ENCODE measurements around the gene LIMCH1. TPM values are rescaled to one million over a fixed set of nuclear protein-coding genes. Genes with fewer than 3 reads are reported as not detected.
A peak's percentile ranks its signal among the peaks of the same experiment; 100 is the strongest.

The LIMCH1 gene
- total RNA-seq, 1 donor from 2014 or later: 87.2 TPM

- H3K27ac ChIP-seq (ENCODE audit: low read depth, low read length): no peak overlapping the region
- H3K36me3 ChIP-seq (ENCODE audit: control insufficient read depth in 3 of 3, insufficient read depth in 3 of 3, low read length in 3 of 3): no peaks in the 10 kb centered on the region
- H3K4me3 ChIP-seq (ENCODE audit: low read length in 3 of 3): no peak overlapping the region
- H3K4me1 ChIP-seq (ENCODE audit: control insufficient read depth in 3 of 3, insufficient read depth in 3 of 3, low read length in 3 of 3): peaks cover 3 to 25% (median 10%) of the 10 kb centered on the region in 3 donors
- no peaks in the 10 kb centered on the region for H3K27me3 ChIP-seq (ENCODE audit: control insufficient read depth in 3 of 3, insufficient read depth in 3 of 3, low read length in 3 of 3)
- no peak overlapping the region for H3K9ac ChIP-seq (ENCODE audit: low read depth in 1 of 3, low read length in 3 of 3)
- H3K9me3 ChIP-seq (ENCODE audit: control insufficient read depth in 3 of 3, low read length in 3 of 3): no peaks in the 10 kb centered on the region
Observed at GRCh38 chr4:41556526-41556925, 18.6 kb downstream of the LIMCH1 start.

DNA sequence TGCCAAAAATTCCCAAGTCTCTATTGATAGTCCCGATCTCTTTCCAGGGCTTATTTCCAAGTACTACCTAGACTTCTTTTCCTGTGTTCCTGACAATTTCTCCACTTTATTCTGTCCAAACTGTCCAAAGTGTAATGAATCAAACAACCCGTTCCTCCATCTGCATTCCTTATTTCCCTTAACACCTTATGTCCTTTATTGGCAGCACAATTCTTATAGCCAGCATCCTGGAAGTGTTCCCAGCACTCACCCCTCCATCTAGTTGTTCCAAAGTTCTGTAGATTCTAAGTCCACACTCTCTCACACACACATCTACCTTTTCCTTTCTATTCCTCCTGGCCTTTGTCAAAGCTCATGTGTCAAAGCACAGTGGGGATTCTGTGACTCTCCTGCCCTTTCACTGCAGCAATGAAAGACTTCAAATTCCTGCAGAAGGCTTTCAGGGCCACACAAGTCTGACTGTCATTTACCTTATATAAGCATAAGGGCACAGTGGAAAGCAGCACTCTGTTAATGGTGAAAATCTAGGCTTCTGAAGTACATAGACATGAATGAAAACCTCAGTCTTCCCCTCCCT lies 22.1 kb downstream of the LIMCH1 start:
- H3K36me3 ChIP-seq (ENCODE audit: control insufficient read depth in 3 of 3, insufficient read depth in 3 of 3, low read length in 3 of 3): no peaks in the 10 kb centered on the region
- H3K27ac ChIP-seq (ENCODE audit: low read depth, low read length): no peak overlapping the region
- H3K9ac ChIP-seq (ENCODE audit: low read depth in 1 of 3, low read length in 3 of 3): no peak overlapping the region
- H3K4me1 ChIP-seq (ENCODE audit: control insufficient read depth in 3 of 3, insufficient read depth in 3 of 3, low read length in 3 of 3): peaks cover 7 to 37% (median 17%) of the 10 kb centered on the region in 3 donors
- no peaks in the 10 kb centered on the region for H3K27me3 ChIP-seq (ENCODE audit: control insufficient read depth in 3 of 3, insufficient read depth in 3 of 3, low read length in 3 of 3)
- no peaks in the 10 kb centered on the region for H3K9me3 ChIP-seq (ENCODE audit: control insufficient read depth in 3 of 3, low read length in 3 of 3)
- no peak overlapping the region for H3K4me3 ChIP-seq (ENCODE audit: low read length in 3 of 3)

DNA sequence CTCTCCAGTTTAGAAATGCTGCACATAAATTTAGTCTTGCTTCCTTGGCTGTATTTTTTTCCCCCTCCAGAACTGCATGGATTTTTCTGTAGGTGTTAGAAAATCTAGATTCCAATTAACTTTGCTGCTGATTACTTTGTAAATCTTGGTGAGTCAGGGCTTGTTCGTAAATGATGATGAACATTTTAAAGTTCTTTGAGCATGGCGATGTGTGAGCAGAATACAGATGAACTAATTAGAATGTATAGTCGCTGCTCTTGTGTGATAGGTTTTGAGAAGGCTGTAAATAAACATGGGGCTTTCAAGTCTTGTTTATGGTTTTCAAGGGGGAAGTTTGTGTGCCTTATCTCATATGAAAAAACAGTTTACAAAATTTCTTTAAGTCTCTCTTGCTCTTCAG lies 23.3 kb downstream of the LIMCH1 start:
- no peak overlapping the region for H3K9ac ChIP-seq (ENCODE audit: low read depth in 1 of 3, low read length in 3 of 3)
- peaks cover 10 to 46% (median 21%) of the 10 kb centered on the region in 3 donors for H3K4me1 ChIP-seq (ENCODE audit: control insufficient read depth in 3 of 3, insufficient read depth in 3 of 3, low read length in 3 of 3)
- H3K9me3 ChIP-seq (ENCODE audit: control insufficient read depth in 3 of 3, low read length in 3 of 3): no peaks in the 10 kb centered on the region
- no peaks in the 10 kb centered on the region for H3K27me3 ChIP-seq (ENCODE audit: control insufficient read depth in 3 of 3, insufficient read depth in 3 of 3, low read length in 3 of 3)
- H3K36me3 ChIP-seq (ENCODE audit: control insufficient read depth in 3 of 3, insufficient read depth in 3 of 3, low read length in 3 of 3): no peaks in the 10 kb centered on the region
- H3K4me3 ChIP-seq (ENCODE audit: low read length in 3 of 3): no peak overlapping the region
- peak overlapping the region; percentile 12 for H3K27ac ChIP-seq (ENCODE audit: low read depth, low read length)

- Histone ChIP-seq H3K27me3 (ENCODE audit: control insufficient read depth in 3 of 3, insufficient read depth in 3 of 3, low read length in 3 of 3) (no peaks in the 10 kb centered on the region), H3K4me1 (ENCODE audit: control insufficient read depth in 3 of 3, insufficient read depth in 3 of 3, low read length in 3 of 3) (peaks cover 36 to 65% (median 51%) of the 10 kb centered on the region in 3 donors), H3K9ac (ENCODE audit: low read depth in 1 of 3, low read length in 3 of 3) (no peak overlapping the region), H3K4me3 (ENCODE audit: low read length in 3 of 3) (no peak overlapping the region), H3K9me3 (ENCODE audit: control insufficient read depth in 3 of 3, low read length in 3 of 3) (no peaks in the 10 kb centered on the region), H3K27ac (ENCODE audit: low read depth, low read length) (no peak overlapping the region), H3K36me3 (ENCODE audit: control insufficient read depth in 3 of 3, insufficient read depth in 3 of 3, low read length in 3 of 3) (no peaks in the 10 kb centered on the region)
Observed at GRCh38 chr4:41567186-41567585, 29.2 kb downstream of the LIMCH1 start.

DNA sequence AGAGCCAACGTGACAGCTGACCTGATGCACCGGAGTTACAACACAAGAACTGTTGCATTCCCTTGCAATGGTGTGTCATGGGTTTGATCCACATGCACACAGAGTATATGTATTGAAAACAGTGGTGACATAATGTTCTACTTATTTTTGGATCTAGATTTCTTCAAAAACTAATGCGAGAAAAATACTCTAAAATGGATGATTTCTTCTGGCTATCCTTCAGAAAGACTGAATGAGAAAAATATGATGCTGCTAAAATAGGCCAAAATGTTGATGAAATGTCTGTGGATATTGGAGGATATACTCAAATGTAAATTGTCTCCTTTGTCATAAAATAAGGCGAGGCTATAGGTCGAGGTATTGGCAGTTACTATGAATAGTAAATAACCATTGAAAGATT lies 30.4 kb downstream of the LIMCH1 start:
- Histone ChIP-seq H3K4me3 (ENCODE audit: low read length in 3 of 3) (no peak overlapping the region), H3K4me1 (ENCODE audit: control insufficient read depth in 3 of 3, insufficient read depth in 3 of 3, low read length in 3 of 3) (peaks cover 41 to 66% (median 61%) of the 10 kb centered on the region in 3 donors), H3K9me3 (ENCODE audit: control insufficient read depth in 3 of 3, low read length in 3 of 3) (no peaks in the 10 kb centered on the region), H3K27me3 (ENCODE audit: control insufficient read depth in 3 of 3, insufficient read depth in 3 of 3, low read length in 3 of 3) (no peaks in the 10 kb centered on the region), H3K27ac (ENCODE audit: low read depth, low read length) (peak overlapping the region; percentile 82), H3K9ac (ENCODE audit: low read depth in 1 of 3, low read length in 3 of 3) (no peak overlapping the region), H3K36me3 (ENCODE audit: control insufficient read depth in 3 of 3, insufficient read depth in 3 of 3, low read length in 3 of 3) (no peaks in the 10 kb centered on the region)

DNA sequence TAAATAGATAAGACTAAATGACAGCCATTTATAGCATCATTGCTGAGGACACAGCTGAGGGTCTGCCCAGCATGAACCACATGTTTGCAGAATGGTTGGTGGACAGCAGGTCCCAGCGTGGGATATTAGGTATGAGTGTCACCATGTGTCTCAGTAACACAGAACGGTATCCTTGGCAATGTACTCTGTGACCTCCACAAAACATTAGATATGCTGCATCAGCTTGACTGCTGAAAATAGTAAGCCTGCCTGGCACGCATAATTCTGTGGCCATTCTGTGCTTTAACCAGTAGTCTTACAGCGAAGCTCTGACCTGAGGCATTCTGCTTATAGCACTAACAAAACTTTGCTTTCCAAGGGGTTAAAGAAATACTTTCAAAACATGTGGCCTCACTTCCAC lies 32.0 kb downstream of the LIMCH1 start:
- H3K4me3 ChIP-seq (ENCODE audit: low read length in 3 of 3): peak overlapping the region; percentile 1 to 38 (median 34)
- peak overlapping the region; percentile 82 for H3K27ac ChIP-seq (ENCODE audit: low read depth, low read length)
- H3K9ac ChIP-seq (ENCODE audit: low read depth in 1 of 3, low read length in 3 of 3): peak overlapping the region; percentile 4 to 62 (median 6)
- H3K4me1 ChIP-seq (ENCODE audit: control insufficient read depth in 3 of 3, insufficient read depth in 3 of 3, low read length in 3 of 3): peaks cover 46 to 74% (median 59%) of the 10 kb centered on the region in 3 donors
- no peaks in the 10 kb centered on the region for H3K27me3 ChIP-seq (ENCODE audit: control insufficient read depth in 3 of 3, insufficient read depth in 3 of 3, low read length in 3 of 3)
- no peaks in the 10 kb centered on the region for H3K36me3 ChIP-seq (ENCODE audit: control insufficient read depth in 3 of 3, insufficient read depth in 3 of 3, low read length in 3 of 3)
- H3K9me3 ChIP-seq (ENCODE audit: control insufficient read depth in 3 of 3, low read length in 3 of 3): no peaks in the 10 kb centered on the region

DNA sequence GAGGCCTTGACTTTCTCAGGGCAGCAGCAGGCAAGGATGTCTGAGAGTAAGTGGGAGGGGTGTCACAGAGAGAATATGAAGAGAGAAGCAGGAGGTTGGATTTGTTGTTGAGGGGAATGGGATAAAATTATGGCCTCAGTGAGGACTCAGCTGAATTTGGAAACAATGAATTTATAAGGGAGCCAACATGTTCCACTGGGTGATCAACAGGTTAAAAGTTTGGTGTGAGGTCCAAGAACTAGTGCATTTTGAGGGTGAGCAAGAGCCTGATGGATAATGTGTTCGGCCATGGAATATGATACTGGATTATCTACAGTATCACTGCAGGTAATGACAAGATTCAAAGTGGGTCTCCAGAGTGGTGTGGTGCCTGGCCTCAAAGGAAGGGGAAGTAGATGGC lies 33.5 kb downstream of the LIMCH1 start:
- H3K36me3 ChIP-seq (ENCODE audit: control insufficient read depth in 3 of 3, insufficient read depth in 3 of 3, low read length in 3 of 3): no peaks in the 10 kb centered on the region
- peaks cover 43 to 72% (median 56%) of the 10 kb centered on the region in 3 donors for H3K4me1 ChIP-seq (ENCODE audit: control insufficient read depth in 3 of 3, insufficient read depth in 3 of 3, low read length in 3 of 3)
- H3K9ac ChIP-seq (ENCODE audit: low read depth in 1 of 3, low read length in 3 of 3): no peak overlapping the region
- no peaks in the 10 kb centered on the region for H3K9me3 ChIP-seq (ENCODE audit: control insufficient read depth in 3 of 3, low read length in 3 of 3)
- H3K27ac ChIP-seq (ENCODE audit: low read depth, low read length): peak overlapping the region; percentile 82
- H3K27me3 ChIP-seq (ENCODE audit: control insufficient read depth in 3 of 3, insufficient read depth in 3 of 3, low read length in 3 of 3): no peaks in the 10 kb centered on the region
- no peak overlapping the region for H3K4me3 ChIP-seq (ENCODE audit: low read length in 3 of 3)

DNA sequence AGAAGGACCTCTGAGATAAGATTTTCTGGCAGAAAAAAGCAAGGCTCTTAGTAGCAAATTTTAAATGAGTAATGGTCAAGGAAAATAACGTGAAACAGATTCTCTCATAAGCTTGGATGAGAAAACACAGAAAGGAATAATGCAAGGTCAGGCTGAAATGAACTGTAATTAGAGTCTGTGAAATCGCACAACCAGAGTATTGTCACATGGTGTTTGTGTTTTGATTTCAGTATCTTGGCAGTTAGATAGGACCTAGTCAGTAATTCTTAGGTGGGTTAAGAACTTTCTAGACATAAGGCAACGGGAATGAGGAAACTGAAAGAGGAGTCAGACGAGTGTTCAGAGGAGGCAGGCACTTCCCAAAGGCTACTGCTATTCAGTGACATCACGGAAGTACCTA lies 34.6 kb downstream of the LIMCH1 start:
- no peaks in the 10 kb centered on the region for H3K9me3 ChIP-seq (ENCODE audit: control insufficient read depth in 3 of 3, low read length in 3 of 3)
- H3K4me1 ChIP-seq (ENCODE audit: control insufficient read depth in 3 of 3, insufficient read depth in 3 of 3, low read length in 3 of 3): peaks cover 43 to 67% (median 48%) of the 10 kb centered on the region in 3 donors
- H3K9ac ChIP-seq (ENCODE audit: low read depth in 1 of 3, low read length in 3 of 3): peak overlapping the region in 1 of 3 donors; percentile 25
- no peaks in the 10 kb centered on the region for H3K27me3 ChIP-seq (ENCODE audit: control insufficient read depth in 3 of 3, insufficient read depth in 3 of 3, low read length in 3 of 3)
- H3K4me3 ChIP-seq (ENCODE audit: low read length in 3 of 3): peak overlapping the region; percentile 6 to 30 (median 27)
- H3K36me3 ChIP-seq (ENCODE audit: control insufficient read depth in 3 of 3, insufficient read depth in 3 of 3, low read length in 3 of 3): no peaks in the 10 kb centered on the region
- H3K27ac ChIP-seq (ENCODE audit: low read depth, low read length): peak overlapping the region; percentile 82

DNA sequence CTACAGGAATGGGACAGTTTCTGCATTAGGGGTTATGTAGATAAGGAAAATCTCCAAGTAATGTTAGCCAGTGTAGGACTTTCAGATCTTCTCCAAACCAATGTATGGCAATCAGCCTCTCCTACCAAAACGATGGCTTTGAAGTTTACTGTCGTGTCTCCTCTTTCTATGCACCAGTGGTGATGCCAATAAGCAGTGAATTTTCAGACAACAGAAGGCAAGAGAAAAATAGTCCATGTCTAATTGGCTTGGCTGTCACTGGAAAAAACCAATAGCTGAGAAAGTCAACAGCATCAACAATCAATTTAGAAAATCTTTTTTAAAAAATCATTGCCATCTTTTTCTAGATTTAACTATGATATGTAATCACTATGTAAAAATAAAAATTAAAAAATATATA lies 35.0 kb downstream of the LIMCH1 start:
- H3K36me3 ChIP-seq (ENCODE audit: control insufficient read depth in 3 of 3, insufficient read depth in 3 of 3, low read length in 3 of 3): no peaks in the 10 kb centered on the region
- peak overlapping the region; percentile 82 for H3K27ac ChIP-seq (ENCODE audit: low read depth, low read length)
- H3K27me3 ChIP-seq (ENCODE audit: control insufficient read depth in 3 of 3, insufficient read depth in 3 of 3, low read length in 3 of 3): no peaks in the 10 kb centered on the region
- H3K9ac ChIP-seq (ENCODE audit: low read depth in 1 of 3, low read length in 3 of 3): peak overlapping the region in 1 of 3 donors; percentile 25
- peak overlapping the region; percentile 6 to 30 (median 27) for H3K4me3 ChIP-seq (ENCODE audit: low read length in 3 of 3)
- H3K9me3 ChIP-seq (ENCODE audit: control insufficient read depth in 3 of 3, low read length in 3 of 3): no peaks in the 10 kb centered on the region
- H3K4me1 ChIP-seq (ENCODE audit: control insufficient read depth in 3 of 3, insufficient read depth in 3 of 3, low read length in 3 of 3): peaks cover 43 to 64% (median 48%) of the 10 kb centered on the region in 3 donors

DNA sequence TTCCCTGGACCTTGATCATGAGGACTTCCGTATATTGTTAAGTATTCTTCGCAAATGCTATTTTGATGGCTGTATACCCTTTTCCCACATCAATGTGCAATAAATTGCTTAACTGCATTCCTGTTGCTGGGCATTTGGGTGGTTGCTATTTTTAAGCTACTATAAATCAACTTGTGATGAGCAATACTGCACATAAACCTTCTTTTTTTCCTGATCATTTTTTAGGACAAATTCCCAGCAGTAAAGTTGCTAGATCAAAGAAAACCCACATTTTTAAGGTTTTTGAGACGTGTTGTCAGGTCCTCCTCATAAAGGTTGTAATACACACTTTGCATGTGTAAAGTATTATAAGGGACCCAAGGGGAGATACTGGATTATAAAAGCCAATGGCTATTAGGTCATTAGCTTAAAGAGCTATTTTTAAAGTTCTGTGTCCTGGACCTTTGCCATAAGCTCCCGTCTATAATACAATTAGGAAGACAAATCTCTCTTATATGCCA lies 35.6 kb downstream of the LIMCH1 start:
- Histone ChIP-seq H3K27me3 (ENCODE audit: control insufficient read depth in 3 of 3, insufficient read depth in 3 of 3, low read length in 3 of 3) (no peaks in the 10 kb centered on the region), H3K27ac (ENCODE audit: low read depth, low read length) (peak overlapping the region; percentile 31), H3K9ac (ENCODE audit: low read depth in 1 of 3, low read length in 3 of 3) (no peak overlapping the region)

More for the DNA sequence above, 35.6 kb downstream of the LIMCH1 start:
- Histone ChIP-seq H3K36me3 (ENCODE audit: control insufficient read depth in 3 of 3, insufficient read depth in 3 of 3, low read length in 3 of 3) (no peaks in the 10 kb centered on the region), H3K4me3 (ENCODE audit: low read length in 3 of 3) (no peak overlapping the region), H3K4me1 (ENCODE audit: control insufficient read depth in 3 of 3, insufficient read depth in 3 of 3, low read length in 3 of 3) (peaks cover 43 to 59% (median 45%) of the 10 kb centered on the region in 3 donors), H3K9me3 (ENCODE audit: control insufficient read depth in 3 of 3, low read length in 3 of 3) (no peaks in the 10 kb centered on the region)

Measured in skeletal muscle tissue (tissue), 4 donors.